ENCODE measurements around the gene CFAP100. TPM values are rescaled to one million over a fixed set of nuclear protein-coding genes. Genes with fewer than 3 reads are reported as not detected.

Gene CFAP100
- total and polyA plus RNA-seq, 12 donors = not detected

GRCh38 chr3:126485176-126485897 lies 90.6 kb downstream of the CFAP100 start:
- 86 to 90% methylated on average over 8 of the region's 8 CpGs for WGBS, 2 donors
- DNase-seq = no peak

GRCh38 chr3:126485956-126486355 lies 91.2 kb downstream of the CFAP100 start:
- H3K36me3 ChIP-seq = no peaks in the 10 kb centered on the region
- no peak for DNase-seq
- ATAC-seq = no peak
- H3K4me1 ChIP-seq = peaks cover 0 to 25% (median 10%) of the 10 kb centered on the region in 9 donors
- H3K9me3 ChIP-seq = no peaks in the 10 kb centered on the region
- H3K27ac ChIP-seq = no peak overlapping the region
- no peak overlapping the region for H3K4me3 ChIP-seq
- no peak for TF ChIP-seq CTCF (IDR thresholded peaks at IDR 0.05)
- WGBS, 2 donors = 95 to 99% methylated on average over 9 of the region's 9 CpGs
- intact Hi-C loops (cut with DNase I) = no loop called here
- no peaks in the 10 kb centered on the region for H3K27me3 ChIP-seq

More at GRCh38 chr3:126485176-126485897, 90.6 kb downstream of the CFAP100 start:
- no peak overlapping the region for H3K4me3 ChIP-seq
- no peaks in the 10 kb centered on the region for H3K9me3 ChIP-seq
- H3K27me3 ChIP-seq = no peaks in the 10 kb centered on the region
- no peak overlapping the region for H3K27ac ChIP-seq
- H3K4me1 ChIP-seq = peaks cover 0 to 27% (median 10%) of the 10 kb centered on the region in 9 donors
- TF ChIP-seq CTCF (IDR thresholded peaks at IDR 0.05) = no peak
- intact Hi-C loops (cut with DNase I) = no loop called here
- ATAC-seq = no peak
- no peaks in the 10 kb centered on the region for H3K36me3 ChIP-seq

Other genes starting within 250 kb of the CFAP100 start
- gene ALDH1L1, start 214.3 kb upstream of the CFAP100 start, total RNA-seq = 10 to 100 TPM; 25.5 to 45.9 (median 32.1) TPM
- 10 to 100 TPM; 14.9 to 27.0 TPM for gene ALDH1L1, start 214.3 kb upstream of the CFAP100 start, polyA plus RNA-seq
- 10 to 100 TPM; 13.5 to 57.1 (median 27.1) TPM for gene KLF15, start 37.5 kb upstream of the CFAP100 start, total RNA-seq
- gene KLF15, start 37.5 kb upstream of the CFAP100 start, polyA plus RNA-seq = 10 to 100 TPM; 30.1 to 61.3 TPM
- 10 to 100 TPM; 15.2 to 25.4 (median 19.7) TPM for gene ZXDC, start 81.0 kb downstream of the CFAP100 start, total RNA-seq
- gene ZXDC, start 81.0 kb downstream of the CFAP100 start, polyA plus RNA-seq = 10 to 100 TPM in 1 of 2 donors, 1 to 10 TPM in 1; 6.6 to 14.3 TPM
- not detected for gene UROC1, start 122.9 kb downstream of the CFAP100 start, total RNA-seq
- under 1 TPM in 1 of 2 donors, not detected in 1; 0.01 TPM for gene UROC1, start 122.9 kb downstream of the CFAP100 start, polyA plus RNA-seq
- 1 to 10 TPM in 1 of 10 donors, under 1 TPM in 9; 0.15 to 1.2 (median 0.53) TPM for gene CHST13, start 129.2 kb downstream of the CFAP100 start, total RNA-seq
- under 1 TPM; 0.12 to 0.15 TPM for gene CHST13, start 129.2 kb downstream of the CFAP100 start, polyA plus RNA-seq
- under 1 TPM in 1 of 10 donors, not detected in 9; 0.26 TPM for gene C3orf22, start 164.0 kb downstream of the CFAP100 start, total RNA-seq
- not detected for gene C3orf22, start 164.0 kb downstream of the CFAP100 start, polyA plus RNA-seq